Stomach (tissue), 4 donors: Measurements from ENCODE around the gene PTPRT.

ENCODE experiments used
- CTCF ChIP-seq, 7 experiments: fragments of 450-650 bp in 4 of 7; fragments of 200-600 bp in 3 of 7; sonication (generic) in 3 of 7; IDR thresholded peaks; one replicate each; pipeline ENCODE4 v1.5.1; 2016 to 2019; ENCODE audit warnings: antibody characterized with exemption in 7 of 7, control low read depth in 2 of 7, mild to moderate bottlenecking in 1 of 7
- EP300 ChIP-seq: sonication (generic); formaldehyde crosslinking; IDR thresholded peaks from one replicate; pipeline ENCODE4 v1.6.1; 2017; ENCODE audit warnings: antibody characterized with exemption

GRCh38 chr20:42024653-42025052, 1165.1 kb downstream of the PTPRT start:
- TF ChIP-seq CTCF (IDR thresholded peaks at IDR 0.05) (no peak), EP300 (no peak)
